Liver (tissue), 9 donors: ENCODE data around the gene HOXD11. TPM values are rescaled to one million over a fixed set of nuclear protein-coding genes. Genes with fewer than 3 reads are reported as not detected.

ENCODE experiments used
- DNase-seq: peaks from one replicate; pipeline ENCODE4 v3.0.0-alpha.2; 2017; ENCODE audit warnings: low spot score
- H3K27ac ChIP-seq, 2 donors: one replicate each; pipeline ENCODE4 v1.7.0; 2013; ENCODE audit warnings: inconsistent platforms in 2 of 2, low read length in 2 of 2, control low read depth in 1 of 2, low read depth in 1 of 2, mild to moderate bottlenecking in 1 of 2
- H3K27me3 ChIP-seq, 4 donors: one replicate each; pipeline versions ENCODE4 v1.6.1 to v1.7.0; 2013; ENCODE audit warnings: low read length in 3 of 4, inconsistent platforms in 1 of 4, mild to moderate bottlenecking in 1 of 4, moderate library complexity in 1 of 4; ENCODE audit not compliant: control insufficient read depth in 4 of 4, insufficient read depth in 4 of 4
- H3K36me3 ChIP-seq, 4 donors: one replicate each; pipeline versions ENCODE4 v1.6.1 to v1.7.0; 2013; ENCODE audit warnings: low read length in 3 of 4, mild to moderate bottlenecking in 3 of 4, low read depth in 1 of 4, moderate library complexity in 1 of 4; ENCODE audit not compliant: control insufficient read depth in 4 of 4, insufficient read depth in 3 of 4
- H3K4me1 ChIP-seq, 4 donors: one replicate each; pipeline versions ENCODE4 v1.6.1 to v1.7.0; 2013; ENCODE audit warnings: low read length in 3 of 4, mild to moderate bottlenecking in 3 of 4, moderate library complexity in 1 of 4; ENCODE audit not compliant: control insufficient read depth in 4 of 4, insufficient read depth in 4 of 4
- H3K4me3 ChIP-seq, 3 donors: one replicate each; pipeline versions ENCODE4 v1.6.1 to v1.7.0; 2013; ENCODE audit warnings: low read length in 3 of 3, control low read depth in 1 of 3, low read depth in 1 of 3, mild to moderate bottlenecking in 1 of 3
- H3K9ac ChIP-seq, 2 donors: one replicate each; pipeline ENCODE4 v1.7.0; 2013; ENCODE audit warnings: low read length in 2 of 2, mild to moderate bottlenecking in 2 of 2, moderate library complexity in 2 of 2, control low read depth in 1 of 2, low read depth in 1 of 2
- H3K9me3 ChIP-seq, 4 donors: one replicate each; pipeline versions ENCODE4 v1.6.1 to v1.7.0; 2013; ENCODE audit warnings: low read length in 3 of 4; ENCODE audit not compliant: control insufficient read depth in 4 of 4
- EGR1 ChIP-seq, 2 donors: IDR thresholded peaks; 2 replicates each; pipeline ENCODE4 v1.6.1; 2016 to 2018; ENCODE audit warnings: antibody characterized with exemption in 2 of 2, low read depth in 2 of 2
- FOXA1 ChIP-seq: IDR thresholded peaks from 2 replicates; pipeline ENCODE4 v1.6.1; 2016; ENCODE audit warnings: antibody characterized with exemption
- FOXA2 ChIP-seq: IDR thresholded peaks from 2 replicates; pipeline ENCODE4 v1.6.1; 2016; ENCODE audit warnings: antibody characterized with exemption
- GABPA ChIP-seq, 2 donors: IDR thresholded peaks in 1 of 2; conservative IDR thresholded peaks in 1 of 2; 2 replicates each; pipeline ENCODE4 v1.6.1; 2016; ENCODE audit warnings: antibody characterized with exemption in 2 of 2, mild to moderate bottlenecking in 1 of 2, moderate library complexity in 1 of 2
- HNF4A ChIP-seq, 2 donors: conservative IDR thresholded peaks; 2 replicates each; pipeline ENCODE4 v1.6.1; 2016; ENCODE audit warnings: antibody characterized with exemption in 2 of 2, mild to moderate bottlenecking in 2 of 2
- JUND ChIP-seq, 2 donors: IDR thresholded peaks; 2 replicates each; pipeline ENCODE4 v1.6.1; 2016; ENCODE audit warnings: antibody characterized with exemption in 2 of 2
- MAX ChIP-seq: IDR thresholded peaks from 2 replicates; pipeline ENCODE4 v1.6.1; 2016; ENCODE audit warnings: antibody characterized with exemption
- NR2F2 ChIP-seq: IDR thresholded peaks from 2 replicates; pipeline ENCODE4 v1.6.1; 2016; ENCODE audit warnings: antibody characterized with exemption
- RAD21 ChIP-seq, 2 donors: IDR thresholded peaks; 2 replicates each; pipeline ENCODE4 v1.6.1; 2016; ENCODE audit warnings: antibody characterized with exemption in 2 of 2, mild to moderate bottlenecking in 2 of 2
- RXRA ChIP-seq, 2 donors: IDR thresholded peaks; 2 replicates each; pipeline ENCODE4 v1.6.1; 2017 to 2018; ENCODE audit warnings: antibody characterized with exemption in 2 of 2, mild to moderate bottlenecking in 1 of 2
- SP1 ChIP-seq: IDR thresholded peaks from 2 replicates; pipeline ENCODE4 v1.6.1; 2018; ENCODE audit warnings: antibody characterized with exemption, mild to moderate bottlenecking
- YY1 ChIP-seq: IDR thresholded peaks from 2 replicates; pipeline ENCODE4 v1.6.1; 2016; ENCODE audit warnings: antibody characterized with exemption, mild to moderate bottlenecking
- ZBTB33 ChIP-seq: IDR thresholded peaks from 2 replicates; pipeline ENCODE4 v1.6.1; 2016; ENCODE audit warnings: antibody characterized with exemption
- WGBS: extraction: QIAGEN DNeasy Blood & Tissue Kit; methylation state at CpG from one replicate; pipeline ENCODE4 v1.1.7; 2013; 5-methylcytosine and 5-hydroxymethylcytosine counted together
- polyA plus RNA-seq, 2 donors: library from polyadenylated mRNA; stranded (reverse) in 1 of 2; unstranded in 1 of 2; fragments of 200-250 nt in 1 of 2; fragments of >200 nt in 1 of 2; fragmentation: Nextera tagmentation in 1 of 2; extraction: Ambion mirVana in 1 of 2; gene quantifications; one replicate each; pipeline versions ENCODE4 v1.2.1 to v1.2.3, GENCODE V29; 2013 to 2015
- total RNA-seq, 2 donors: library from RNA; depleted of rRNA; stranded (reverse); fragments of >200 nt; gene quantifications; one replicate each; pipeline ENCODE4 v1.2.3, GENCODE V29; 2014
- TF ChIP-seq, protein P1 (sequence below): IDR thresholded peaks from 2 replicates; pipeline ENCODE4 v1.6.1; 2016; ENCODE audit warnings: antibody characterized with exemption
- TF ChIP-seq, protein P2 (sequence below): fragments of 150-350 bp; IDR thresholded peaks from 2 replicates; pipeline ENCODE4 v1.5.1; 2017; ENCODE audit warnings: improper control_type of control experiment, low read depth, low read length; ENCODE audit not compliant: missing input control
- donor health status: healthy.
- donor health status: healthy.
- donor health status: healthy.
- donor health status: healthy.
- donor health status: healthy.

HOXD11 gene
- total and polyA plus RNA-seq, 4 donors: not detected

GRCh38 chr2:176072292-176072669 is 34.8 kb upstream of the HOXD11 start:
- WGBS: 25% methylated on average over 5 of the region's 5 CpGs
- Histone ChIP-seq H3K9me3 (no peaks in the 10 kb centered on the region), H3K36me3 (no peaks in the 10 kb centered on the region), H3K27ac (no peak overlapping the region), H3K9ac (no peak overlapping the region), H3K27me3 (peaks cover 4 to 52% (median 27%) of the 10 kb centered on the region in 4 donors), H3K4me3 (no peak overlapping the region), H3K4me1 (peaks cover 6 to 16% (median 12%) of the 10 kb centered on the region in 4 donors)
- no peak for DNase-seq
- TF ChIP-seq EGR1 (IDR thresholded peaks at IDR 0.05; ENCODE audit: low read depth in 2 of 2) (no peak), NR2F2 (no peak), MAX (no peak), JUND (IDR thresholded peaks at IDR 0.05) (no peak), GABPA (IDR thresholded peaks at IDR 0.05 in 1 of 2, conservative IDR thresholded peaks at IDR 0.05 in 1 of 2) (no peak), ZBTB33 (no peak), YY1 (no peak), FOXA2 (no peak)
- TF ChIP-seq, protein P1, sequence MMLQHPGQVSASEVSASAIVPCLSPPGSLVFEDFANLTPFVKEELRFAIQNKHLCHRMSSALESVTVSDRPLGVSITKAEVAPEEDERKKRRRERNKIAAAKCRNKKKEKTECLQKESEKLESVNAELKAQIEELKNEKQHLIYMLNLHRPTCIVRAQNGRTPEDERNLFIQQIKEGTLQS: no peak
- TF ChIP-seq, protein P2, sequence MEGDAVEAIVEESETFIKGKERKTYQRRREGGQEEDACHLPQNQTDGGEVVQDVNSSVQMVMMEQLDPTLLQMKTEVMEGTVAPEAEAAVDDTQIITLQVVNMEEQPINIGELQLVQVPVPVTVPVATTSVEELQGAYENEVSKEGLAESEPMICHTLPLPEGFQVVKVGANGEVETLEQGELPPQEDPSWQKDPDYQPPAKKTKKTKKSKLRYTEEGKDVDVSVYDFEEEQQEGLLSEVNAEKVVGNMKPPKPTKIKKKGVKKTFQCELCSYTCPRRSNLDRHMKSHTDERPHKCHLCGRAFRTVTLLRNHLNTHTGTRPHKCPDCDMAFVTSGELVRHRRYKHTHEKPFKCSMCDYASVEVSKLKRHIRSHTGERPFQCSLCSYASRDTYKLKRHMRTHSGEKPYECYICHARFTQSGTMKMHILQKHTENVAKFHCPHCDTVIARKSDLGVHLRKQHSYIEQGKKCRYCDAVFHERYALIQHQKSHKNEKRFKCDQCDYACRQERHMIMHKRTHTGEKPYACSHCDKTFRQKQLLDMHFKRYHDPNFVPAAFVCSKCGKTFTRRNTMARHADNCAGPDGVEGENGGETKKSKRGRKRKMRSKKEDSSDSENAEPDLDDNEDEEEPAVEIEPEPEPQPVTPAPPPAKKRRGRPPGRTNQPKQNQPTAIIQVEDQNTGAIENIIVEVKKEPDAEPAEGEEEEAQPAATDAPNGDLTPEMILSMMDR: no peak

- Histone ChIP-seq H3K9ac (no peak overlapping the region), H3K36me3 (no peaks in the 10 kb centered on the region), H3K4me3 (no peak overlapping the region), H3K27me3 (peaks cover 4 to 54% (median 30%) of the 10 kb centered on the region in 4 donors), H3K4me1 (peaks cover under 1 to 6% (median 4%) of the 10 kb centered on the region in 4 donors), H3K9me3 (no peaks in the 10 kb centered on the region), H3K27ac (no peak overlapping the region)
- no peak for DNase-seq
- 5% methylated on average over 29 of the region's 29 CpGs for WGBS
- TF ChIP-seq FOXA2 (no peak), GABPA (IDR thresholded peaks at IDR 0.05 in 1 of 2, conservative IDR thresholded peaks at IDR 0.05 in 1 of 2) (no peak)
Measured at GRCh38 chr2:176072951-176073904, 33.9 kb upstream of the HOXD11 start.

DNA sequence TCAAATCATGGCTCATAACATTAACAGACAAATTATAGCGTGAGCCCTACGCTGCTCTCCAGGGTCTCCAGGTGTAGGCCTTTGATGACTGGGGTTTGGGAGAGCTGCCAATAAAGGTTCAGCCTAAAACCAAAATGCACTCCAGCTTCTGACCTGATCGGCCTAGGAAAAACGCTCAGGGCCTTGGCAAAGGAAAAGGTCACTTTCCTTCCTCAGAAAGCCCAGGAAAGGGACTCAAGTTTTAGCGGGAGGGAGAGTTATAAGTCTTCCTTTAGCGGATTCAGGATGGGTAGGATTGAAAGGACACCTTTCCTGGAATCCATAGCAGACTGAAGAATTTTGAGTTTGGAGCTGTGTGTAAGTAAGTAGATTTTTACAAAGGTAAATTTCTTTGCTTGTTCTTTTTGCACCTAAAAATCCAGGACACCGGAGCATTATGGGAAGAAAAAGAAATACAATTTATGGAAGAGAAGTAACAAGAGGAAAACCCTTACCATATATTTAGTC is 32.1 kb upstream of the HOXD11 start:
- H3K36me3 ChIP-seq: no peaks in the 10 kb centered on the region
- H3K9me3 ChIP-seq: no peaks in the 10 kb centered on the region
- TF ChIP-seq HNF4A (conservative IDR thresholded peaks at IDR 0.05): no peak
- no peak for TF ChIP-seq RXRA (IDR thresholded peaks at IDR 0.05)
- TF ChIP-seq MAX: no peak
- no peak for TF ChIP-seq FOXA1
- TF ChIP-seq EGR1 (IDR thresholded peaks at IDR 0.05; ENCODE audit: low read depth in 2 of 2): no peak
- TF ChIP-seq, protein P2: no peak
- no peak for TF ChIP-seq RAD21 (IDR thresholded peaks at IDR 0.05)
- TF ChIP-seq GABPA (IDR thresholded peaks at IDR 0.05 in 1 of 2, conservative IDR thresholded peaks at IDR 0.05 in 1 of 2): no peak
- TF ChIP-seq JUND (IDR thresholded peaks at IDR 0.05): no peak
- TF ChIP-seq ZBTB33: no peak
- TF ChIP-seq SP1: no peak
- no peak for TF ChIP-seq NR2F2
- H3K9ac ChIP-seq: no peak overlapping the region
- DNase-seq: no peak
- 18% methylated on average over 7 of the region's 7 CpGs for WGBS
- H3K27me3 ChIP-seq: peaks cover 0 to 53% (median 34%) of the 10 kb centered on the region in 4 donors
- no peak overlapping the region for H3K4me3 ChIP-seq
- no peak overlapping the region for H3K27ac ChIP-seq
- peaks cover 0 to 8% (median 3%) of the 10 kb centered on the region in 4 donors for H3K4me1 ChIP-seq
